SH-SY5Y (cell line): ENCODE results near the gene TFF3.

ENCODE experiments used
- GATA2 ChIP-seq: IDR thresholded peaks from 2 replicates; pipeline ENCODE4 v1.6.1; 2011; ENCODE audit warnings: mild to moderate bottlenecking, low read depth, low read length
- GATA3 ChIP-seq: IDR thresholded peaks from 2 replicates; pipeline ENCODE4 v1.6.1; 2011; ENCODE audit warnings: low read depth, mild to moderate bottlenecking, low read length, moderate library complexity

DNA sequence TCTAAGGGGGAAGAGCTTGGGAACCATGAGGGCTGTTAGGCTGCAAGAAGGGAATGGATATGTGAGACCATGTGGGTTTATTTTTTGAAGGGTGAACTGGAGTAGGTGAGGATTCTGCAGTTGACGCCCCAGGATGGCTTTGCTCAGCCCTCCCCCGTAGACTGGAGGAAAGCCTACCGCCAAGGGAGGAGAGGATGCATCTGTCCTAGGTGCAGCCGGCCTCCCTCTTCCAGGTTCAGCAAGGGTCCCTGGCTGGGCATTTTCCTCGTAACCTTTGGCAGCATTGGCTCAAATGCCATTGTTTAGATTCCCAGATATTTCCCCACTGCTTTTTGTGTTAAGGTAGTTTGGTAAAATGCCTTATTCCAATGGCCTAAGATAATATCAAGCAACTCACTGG lies 16.6 kb downstream of the TFF3 start:
- TF ChIP-seq GATA3 (no peak), GATA2 (no peak)
